Activated T-helper 17 cell treated with anti-CD3 and anti-CD28 coated beads, Interleukin-2, amount 50 U/mL, for 72 hours (primary cell): ENCODE measurements around the gene LRP11. TPM values are rescaled to one million over a fixed set of nuclear protein-coding genes. Genes with fewer than 3 reads are reported as not detected.
"Not testable (repeated sequence)": the region's sequence is repeated elsewhere in the genome, so short reads cannot be mapped to it uniquely, and the experiment has no call there.

Experiments
- ATAC-seq: fragments of 150-1000 bp; cut with Tn5 transposase; replicated peaks from 2 replicates; pipeline ENCODE4 v1.10.0; 2021; ENCODE audit warnings: mild to moderate bottlenecking, moderate library complexity
- H3K27ac Mint-ChIP-seq: one replicate; pipeline ENCODE4 v1.8.0; 2022; ENCODE audit warnings: mixed read lengths
- H3K27me3 Mint-ChIP-seq: one replicate; pipeline ENCODE4 v1.8.0; 2022; ENCODE audit warnings: mixed read lengths
- H3K36me3 Mint-ChIP-seq: one replicate; pipeline ENCODE4 v1.8.0; 2022; ENCODE audit warnings: low read depth, mild to moderate bottlenecking, mixed read lengths
- H3K4me1 Mint-ChIP-seq: one replicate; pipeline ENCODE4 v1.8.0; 2022; ENCODE audit warnings: mixed read lengths
- H3K4me3 Mint-ChIP-seq: one replicate; pipeline ENCODE4 v1.8.0; 2022; ENCODE audit warnings: mild to moderate bottlenecking, mixed read lengths
- H3K9me3 Mint-ChIP-seq: one replicate; pipeline ENCODE4 v1.8.0; 2022; ENCODE audit warnings: mixed read lengths
- total RNA-seq, 2 donors: library from RNA; stranded (reverse); gene quantifications; one replicate each; pipeline ENCODE4 v1.2.3, GENCODE V29; 2022

The LRP11 gene
- total RNA-seq, 2 donors from 2014 or later: 6.5 to 9.6 TPM

DNA sequence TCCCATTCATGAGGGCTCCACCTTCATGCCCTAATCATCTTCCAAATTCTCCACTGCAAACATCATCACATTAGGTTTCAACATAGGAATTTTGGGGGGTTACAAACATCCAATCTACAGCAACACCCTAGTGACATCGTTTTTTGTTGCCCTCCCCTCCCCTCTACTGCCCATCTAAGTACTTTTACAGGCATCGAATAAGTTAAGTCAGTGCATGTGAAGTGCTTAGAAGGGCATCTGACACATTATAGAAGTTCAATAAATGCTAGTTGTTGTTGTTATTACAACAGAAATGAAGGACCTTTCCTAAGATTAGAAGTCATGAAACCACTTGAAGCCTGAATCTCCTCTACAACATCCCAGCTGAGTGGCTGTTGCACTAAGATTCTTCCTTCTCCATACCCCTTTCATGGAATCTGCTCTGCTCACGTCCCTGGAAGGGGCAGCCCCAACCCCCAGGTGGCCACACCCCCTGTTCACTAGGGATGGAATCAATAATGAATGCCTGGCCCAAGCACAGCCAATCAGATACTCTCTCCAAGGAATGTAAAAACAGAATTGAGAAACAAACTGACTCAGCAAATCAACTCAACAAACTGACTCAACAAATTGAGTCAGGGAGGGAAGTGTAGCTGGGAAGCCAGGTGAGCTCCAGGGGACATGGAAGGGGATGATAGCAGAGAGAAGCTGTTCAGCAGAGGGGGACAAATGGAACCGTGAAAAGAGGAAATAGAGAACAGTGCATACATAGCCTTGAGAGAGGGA is 3.9 kb upstream of the LRP11 start:
- ATAC-seq: no peak
- H3K4me3 Mint-ChIP-seq: no peak overlapping the region
- H3K9me3 Mint-ChIP-seq: no peaks in the 10 kb centered on the region
- H3K4me1 Mint-ChIP-seq: peaks cover 5% of the 10 kb centered on the region
- H3K36me3 Mint-ChIP-seq: no peaks in the 10 kb centered on the region
- peak overlapping the region; percentile 55 for H3K27ac Mint-ChIP-seq
- no peaks in the 10 kb centered on the region for H3K27me3 Mint-ChIP-seq

DNA sequence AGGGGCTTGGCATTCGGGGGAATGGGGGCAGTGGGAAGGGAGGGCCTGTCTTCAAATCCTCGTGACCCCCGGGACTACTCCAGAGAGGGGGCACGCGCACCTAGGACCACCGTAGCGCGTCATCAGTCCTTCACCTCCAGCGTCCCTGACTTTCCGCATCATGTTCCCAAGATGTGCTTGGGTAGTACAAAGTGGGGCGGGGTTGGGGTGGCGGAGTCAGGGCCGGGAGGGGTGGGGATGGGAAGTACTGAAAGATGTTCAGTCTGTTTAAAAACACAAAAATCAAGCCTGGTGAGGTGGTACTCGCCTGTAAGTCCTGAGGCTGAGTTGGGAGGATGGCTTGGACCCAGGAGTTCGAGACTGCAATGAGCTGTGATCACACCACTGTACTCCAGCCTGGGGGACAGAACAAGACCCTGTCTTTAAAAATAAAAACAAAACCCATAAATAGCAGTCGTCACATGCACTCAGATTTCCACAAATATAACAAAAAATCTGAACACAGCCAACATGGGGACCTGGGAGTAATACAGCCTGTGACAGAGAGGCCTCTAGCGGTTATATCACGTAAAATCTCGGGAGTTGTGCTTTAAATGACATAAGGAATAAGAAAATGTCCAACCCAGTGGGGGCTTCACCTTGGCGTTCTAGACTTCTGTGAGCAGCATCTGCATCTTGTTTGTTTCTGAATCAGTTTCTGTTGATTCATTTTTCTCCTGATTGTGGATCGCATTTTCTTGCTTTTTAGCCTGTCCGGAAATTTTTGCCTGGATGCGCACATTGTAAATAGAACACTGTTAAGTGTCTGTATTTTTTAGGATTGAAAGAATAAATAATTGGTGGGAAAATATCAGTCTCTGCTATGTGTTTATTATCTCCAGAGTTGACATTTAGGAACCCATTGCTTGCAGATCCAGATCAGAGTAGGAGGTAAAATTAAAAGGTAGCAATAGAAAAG is 698 bp upstream of the LRP11 start:
- H3K4me3 Mint-ChIP-seq: peak overlapping the region; percentile 43
- no peak overlapping the region for H3K27ac Mint-ChIP-seq
- no peaks in the 10 kb centered on the region for H3K9me3 Mint-ChIP-seq
- H3K4me1 Mint-ChIP-seq: peaks cover 5% of the 10 kb centered on the region
- no peaks in the 10 kb centered on the region for H3K36me3 Mint-ChIP-seq
- no peaks in the 10 kb centered on the region for H3K27me3 Mint-ChIP-seq
- no peak for ATAC-seq

DNA sequence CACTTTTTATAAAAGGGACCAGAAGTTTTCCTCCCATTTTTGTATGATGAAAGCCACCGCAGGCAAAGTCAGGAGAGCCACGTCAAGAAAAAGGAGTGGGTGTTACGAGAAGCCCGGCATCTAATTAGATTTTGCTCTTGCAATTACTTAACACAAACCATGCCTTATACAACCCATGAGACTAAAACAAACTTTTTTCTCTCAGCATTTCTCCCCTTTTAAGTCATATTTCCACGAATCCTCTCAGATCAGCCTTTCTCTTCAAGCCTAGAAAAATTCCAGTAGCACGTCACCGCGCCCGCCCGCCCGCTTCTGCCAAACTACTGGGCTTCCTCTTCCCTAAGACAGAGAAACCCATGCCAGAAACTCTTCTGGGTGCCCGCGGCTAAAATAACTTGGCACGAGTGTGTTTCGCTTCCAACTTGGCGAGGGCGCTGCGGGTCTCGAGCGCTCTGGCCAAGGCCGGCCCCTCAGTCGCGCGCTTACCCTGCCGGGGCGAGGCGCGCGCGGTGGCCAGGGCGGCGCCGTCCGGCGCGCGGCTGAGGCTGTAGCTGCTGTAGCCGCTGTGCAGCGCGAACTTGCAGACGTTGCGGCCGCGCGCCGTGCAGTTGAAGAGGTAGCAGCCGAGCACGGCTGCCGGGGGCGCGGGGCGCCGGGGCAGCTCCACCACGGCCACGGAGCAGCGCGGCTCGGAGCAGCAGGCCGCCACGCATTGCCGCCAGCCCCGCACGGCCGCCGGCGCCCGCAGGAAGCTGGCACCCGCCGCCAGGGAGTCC is 1.0 kb downstream of the LRP11 start:
- Mint-ChIP-seq H3K36me3 (no peaks in the 10 kb centered on the region), H3K9me3 (no peaks in the 10 kb centered on the region), H3K27ac (peak overlapping the region; percentile 75), H3K4me3 (peak overlapping the region; percentile 75), H3K27me3 (no peaks in the 10 kb centered on the region), H3K4me1 (peaks cover under 1% of the 10 kb centered on the region)
- peak; percentile 37 for ATAC-seq

DNA sequence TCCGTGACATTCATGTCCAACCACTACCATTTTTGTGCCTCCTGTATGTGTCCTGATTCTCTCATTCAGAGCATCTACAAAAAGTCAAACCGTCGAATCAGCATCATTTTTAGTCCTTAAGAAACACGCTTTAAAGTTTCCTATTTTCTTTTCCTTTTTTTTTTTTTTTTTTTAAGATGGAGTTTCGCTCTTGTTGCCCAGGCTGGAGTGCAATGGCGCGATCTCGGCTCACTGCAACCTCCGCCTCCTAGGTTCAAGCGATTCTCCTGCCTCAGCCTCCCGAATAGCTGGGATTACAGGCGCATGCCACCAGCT is 1.8 kb downstream of the LRP11 start:
- not testable (repeated sequence) for ATAC-seq, H3K27me3 Mint-ChIP-seq, H3K9me3 Mint-ChIP-seq, H3K36me3 Mint-ChIP-seq, H3K4me1 Mint-ChIP-seq
- Mint-ChIP-seq H3K27ac (peak overlapping the region; percentile 75), H3K4me3 (peak overlapping the region; percentile 75)

DNA sequence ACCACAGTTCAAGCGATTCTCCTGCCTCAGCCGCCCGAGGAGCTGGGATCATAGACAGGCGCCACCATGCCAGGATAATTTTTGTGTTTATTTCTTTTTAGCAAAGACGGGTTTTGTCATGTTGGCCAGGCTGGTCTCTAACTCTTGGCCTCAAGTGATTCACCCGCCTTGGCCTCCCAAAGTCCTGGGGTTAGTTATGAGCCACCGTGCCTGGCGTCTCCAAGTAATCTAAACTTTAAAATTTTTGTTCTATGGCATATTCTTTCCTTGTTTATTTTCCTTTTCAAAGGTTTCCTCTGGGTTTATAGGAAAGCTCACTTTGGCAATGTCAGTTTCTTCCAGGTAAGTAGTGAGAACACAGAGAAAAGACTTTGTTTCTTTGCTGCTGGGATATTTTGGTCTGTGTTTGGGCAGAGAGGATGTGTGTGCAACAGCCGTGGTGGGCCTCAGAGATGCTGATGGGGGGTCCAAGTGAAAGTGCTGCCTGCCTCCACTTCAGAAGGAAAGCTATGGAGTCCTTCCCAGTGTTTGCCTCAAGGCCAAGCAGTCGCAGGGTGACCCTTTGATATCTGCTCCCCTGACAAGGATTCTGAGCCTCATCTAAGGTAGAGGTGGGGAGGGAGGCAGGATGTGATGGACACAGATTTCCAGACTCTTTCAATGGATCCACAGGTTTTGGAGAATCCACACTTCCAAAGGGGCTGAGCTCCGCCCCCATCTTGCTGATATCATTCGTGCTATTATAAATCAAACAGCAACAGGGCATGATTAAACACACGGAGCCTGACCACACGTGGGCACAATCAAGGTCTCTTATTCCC is 2.3 kb downstream of the LRP11 start:
- peak overlapping the region; percentile 75 for H3K4me3 Mint-ChIP-seq
- no peaks in the 10 kb centered on the region for H3K9me3 Mint-ChIP-seq
- H3K27ac Mint-ChIP-seq: no peak overlapping the region
- no peaks in the 10 kb centered on the region for H3K4me1 Mint-ChIP-seq
- ATAC-seq: no peak
- no peaks in the 10 kb centered on the region for H3K36me3 Mint-ChIP-seq
- no peaks in the 10 kb centered on the region for H3K27me3 Mint-ChIP-seq

DNA sequence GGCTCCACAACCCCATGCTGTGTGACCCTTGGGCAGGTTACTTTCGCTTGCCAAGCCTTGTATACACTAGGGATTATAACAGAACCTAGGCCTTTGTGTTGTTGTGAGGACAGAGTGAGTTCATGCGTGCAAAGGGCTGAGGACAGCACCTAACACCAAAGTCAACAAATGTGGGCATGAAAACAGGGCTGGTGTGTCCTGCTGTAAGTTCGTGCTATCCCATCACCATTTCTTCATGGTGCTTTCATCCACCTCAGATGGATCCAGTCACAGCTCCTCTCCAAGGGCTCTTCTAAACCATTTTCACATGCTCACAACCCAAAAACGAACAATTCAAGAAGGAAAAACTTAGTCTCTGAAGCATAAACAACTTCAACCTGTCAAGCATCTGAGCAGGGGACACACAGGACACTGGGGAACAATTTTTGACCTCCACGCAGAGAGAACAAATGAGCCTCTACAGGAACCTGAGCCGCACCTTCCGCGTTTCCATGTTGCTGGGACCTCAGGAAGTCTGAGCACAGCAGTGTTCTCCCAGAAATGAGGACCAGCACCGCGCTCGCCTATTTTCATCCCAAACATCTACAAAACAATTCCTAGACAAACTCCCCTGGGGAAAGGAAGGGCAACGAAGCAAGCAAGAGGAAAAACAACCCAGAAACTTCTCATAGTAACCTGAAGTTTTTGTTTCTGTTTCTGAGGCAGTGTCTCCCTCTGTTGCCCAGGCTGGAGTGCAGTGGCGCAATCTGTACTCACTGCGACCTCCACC is 3.1 kb downstream of the LRP11 start:
- no peak overlapping the region for H3K4me3 Mint-ChIP-seq
- no peaks in the 10 kb centered on the region for H3K9me3 Mint-ChIP-seq
- no peaks in the 10 kb centered on the region for H3K27me3 Mint-ChIP-seq
- ATAC-seq: no peak
- H3K4me1 Mint-ChIP-seq: no peaks in the 10 kb centered on the region
- H3K36me3 Mint-ChIP-seq: no peaks in the 10 kb centered on the region
- H3K27ac Mint-ChIP-seq: no peak overlapping the region

DNA sequence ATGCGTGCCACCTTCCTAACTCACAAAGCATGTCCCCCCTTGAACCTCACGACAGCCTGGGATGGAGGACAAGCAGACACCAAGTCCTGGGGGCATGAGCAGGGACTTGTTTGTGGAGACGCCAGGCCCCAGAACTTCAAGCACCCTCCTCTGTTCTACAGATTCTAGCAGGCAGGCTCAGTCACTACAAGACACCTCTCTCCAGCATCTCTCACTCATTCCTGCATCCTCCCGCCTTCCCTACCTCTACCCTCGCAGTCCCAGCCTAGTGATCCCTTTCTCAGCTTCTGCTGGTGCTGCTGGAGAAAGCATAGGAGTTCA is 3.7 kb downstream of the LRP11 start:
- H3K4me1 Mint-ChIP-seq: peaks cover 3% of the 10 kb centered on the region
- no peaks in the 10 kb centered on the region for H3K9me3 Mint-ChIP-seq
- ATAC-seq: no peak
- no peak overlapping the region for H3K4me3 Mint-ChIP-seq
- no peaks in the 10 kb centered on the region for H3K36me3 Mint-ChIP-seq
- H3K27me3 Mint-ChIP-seq: no peaks in the 10 kb centered on the region
- H3K27ac Mint-ChIP-seq: no peak overlapping the region

DNA sequence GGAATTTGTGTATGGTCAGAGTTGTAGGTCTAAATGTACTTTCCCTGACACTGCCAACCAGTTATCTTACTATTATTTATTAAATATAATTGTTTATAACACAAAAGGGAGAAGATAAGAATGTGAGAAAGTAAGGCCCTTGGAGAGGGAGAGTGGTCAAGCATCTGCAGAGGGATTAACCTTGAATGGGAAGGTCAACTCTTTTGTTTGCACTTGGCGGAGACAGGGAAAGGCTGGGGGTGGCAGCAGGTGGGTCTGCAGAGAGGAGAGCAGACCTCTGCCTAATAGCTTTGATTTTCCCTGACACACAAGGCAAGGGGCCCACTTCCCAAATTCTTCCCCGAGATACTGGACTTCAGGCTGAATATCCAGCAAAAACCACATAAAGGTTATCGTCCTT is 4.2 kb downstream of the LRP11 start:
- no peaks in the 10 kb centered on the region for H3K27me3 Mint-ChIP-seq
- no peak overlapping the region for H3K27ac Mint-ChIP-seq
- peaks cover 3% of the 10 kb centered on the region for H3K4me1 Mint-ChIP-seq
- ATAC-seq: no peak
- no peak overlapping the region for H3K4me3 Mint-ChIP-seq
- no peaks in the 10 kb centered on the region for H3K36me3 Mint-ChIP-seq
- H3K9me3 Mint-ChIP-seq: no peaks in the 10 kb centered on the region

DNA sequence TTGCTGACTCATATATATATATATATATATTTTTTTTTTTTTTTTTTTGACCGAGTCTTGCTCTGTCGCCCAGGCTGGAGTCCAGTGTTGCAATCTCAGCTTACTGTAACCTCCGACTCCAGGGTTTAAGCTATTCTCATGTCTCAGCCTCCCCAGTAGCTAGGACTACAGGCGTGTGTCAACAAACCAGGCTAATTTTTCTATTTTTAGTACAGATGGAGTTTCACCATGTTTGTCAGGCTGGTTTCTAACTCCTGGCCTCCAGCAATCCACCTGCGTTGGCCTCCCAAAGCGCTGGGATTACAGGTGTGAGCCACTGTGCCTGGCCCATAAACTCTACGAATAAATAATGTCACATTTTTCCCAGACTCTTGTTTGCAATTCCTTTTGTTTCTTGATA is 4.8 kb downstream of the LRP11 start:
- H3K4me3 Mint-ChIP-seq: no peak overlapping the region
- H3K4me1 Mint-ChIP-seq: peaks cover 3% of the 10 kb centered on the region
- H3K27me3 Mint-ChIP-seq: no peaks in the 10 kb centered on the region
- no peak for ATAC-seq
- no peaks in the 10 kb centered on the region for H3K36me3 Mint-ChIP-seq
- no peak overlapping the region for H3K27ac Mint-ChIP-seq
- H3K9me3 Mint-ChIP-seq: no peaks in the 10 kb centered on the region

DNA sequence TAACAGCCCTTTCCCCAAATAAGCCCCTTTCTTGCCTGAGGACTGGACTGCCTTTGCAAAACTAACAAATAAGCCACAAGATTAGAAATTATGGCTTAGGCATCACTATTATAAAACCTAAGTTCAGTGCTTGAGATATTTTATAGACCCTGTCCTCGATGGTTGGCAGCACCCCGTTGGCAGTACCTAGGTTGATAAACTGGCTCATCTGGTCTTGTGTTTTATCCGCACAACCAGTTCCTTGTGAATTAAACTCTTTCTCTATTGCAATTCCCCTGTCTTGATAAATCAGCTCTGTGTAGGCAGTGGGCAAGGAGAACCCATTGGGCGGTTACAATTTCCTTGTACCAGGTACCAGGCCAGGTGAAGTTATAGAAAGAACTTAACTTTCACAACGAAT is 6.6 kb downstream of the LRP11 start:
- no peak overlapping the region for H3K27ac Mint-ChIP-seq
- H3K36me3 Mint-ChIP-seq: no peaks in the 10 kb centered on the region
- no peak overlapping the region for H3K4me3 Mint-ChIP-seq
- peaks cover 7% of the 10 kb centered on the region for H3K4me1 Mint-ChIP-seq
- H3K27me3 Mint-ChIP-seq: no peaks in the 10 kb centered on the region
- no peaks in the 10 kb centered on the region for H3K9me3 Mint-ChIP-seq
- ATAC-seq: no peak

DNA sequence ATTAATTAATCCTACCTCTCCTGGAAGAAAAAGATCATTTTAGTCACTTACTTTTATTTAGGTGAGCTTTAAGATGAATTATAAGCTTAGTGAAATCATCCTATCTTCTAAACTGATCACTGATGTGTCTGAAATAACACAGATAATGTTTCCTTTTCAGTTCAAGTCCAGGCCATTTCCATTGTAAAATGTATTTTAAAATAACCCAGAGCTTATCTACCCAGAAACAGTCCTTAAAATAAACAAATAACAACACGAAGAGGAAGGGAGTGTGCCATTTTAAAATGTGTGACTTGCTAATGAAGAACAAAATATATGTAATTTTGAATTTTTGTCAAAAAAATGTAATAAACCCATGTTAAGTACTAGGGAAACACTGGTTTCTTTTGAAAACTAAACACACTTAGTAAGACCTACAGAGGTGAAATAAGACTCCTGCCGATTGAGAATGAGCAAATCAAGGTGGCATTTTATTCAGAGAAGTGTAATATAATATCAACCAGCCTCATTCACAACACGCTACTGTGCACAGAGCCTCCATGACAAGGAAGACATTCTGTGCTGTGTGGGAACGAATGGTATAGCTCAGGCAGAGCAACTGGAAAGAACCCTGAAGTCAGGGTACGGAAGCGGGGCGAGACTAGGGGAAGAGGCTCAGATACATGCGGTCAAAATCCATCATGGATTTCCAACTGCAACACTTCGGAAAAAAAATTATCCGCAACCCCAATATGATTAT is 7.7 kb downstream of the LRP11 start:
- Mint-ChIP-seq H3K27me3 (no peaks in the 10 kb centered on the region), H3K9me3 (no peaks in the 10 kb centered on the region), H3K27ac (no peak overlapping the region), H3K36me3 (no peaks in the 10 kb centered on the region), H3K4me3 (no peak overlapping the region), H3K4me1 (peaks cover 14% of the 10 kb centered on the region)
- ATAC-seq: no peak

DNA sequence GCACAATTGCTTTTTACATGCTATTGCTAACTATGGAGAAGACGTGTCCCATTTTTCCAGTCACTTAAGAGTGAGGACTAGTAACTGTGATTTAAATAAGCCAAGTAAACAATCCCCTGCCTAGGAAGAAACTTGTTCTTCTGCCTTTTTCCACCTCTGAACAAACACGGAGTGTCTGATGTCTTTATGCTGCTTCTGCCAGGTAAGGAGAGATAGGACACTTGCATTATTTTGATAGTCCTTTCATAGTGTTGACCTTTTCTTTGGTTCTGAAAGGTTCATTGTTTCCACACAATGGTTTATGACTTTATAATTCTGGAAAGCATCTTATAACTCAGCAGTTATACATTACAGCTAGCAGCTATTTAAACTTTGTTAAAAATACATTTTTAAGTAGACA is 8.4 kb downstream of the LRP11 start:
- Mint-ChIP-seq H3K9me3 (no peaks in the 10 kb centered on the region), H3K4me3 (no peak overlapping the region)

DNA sequence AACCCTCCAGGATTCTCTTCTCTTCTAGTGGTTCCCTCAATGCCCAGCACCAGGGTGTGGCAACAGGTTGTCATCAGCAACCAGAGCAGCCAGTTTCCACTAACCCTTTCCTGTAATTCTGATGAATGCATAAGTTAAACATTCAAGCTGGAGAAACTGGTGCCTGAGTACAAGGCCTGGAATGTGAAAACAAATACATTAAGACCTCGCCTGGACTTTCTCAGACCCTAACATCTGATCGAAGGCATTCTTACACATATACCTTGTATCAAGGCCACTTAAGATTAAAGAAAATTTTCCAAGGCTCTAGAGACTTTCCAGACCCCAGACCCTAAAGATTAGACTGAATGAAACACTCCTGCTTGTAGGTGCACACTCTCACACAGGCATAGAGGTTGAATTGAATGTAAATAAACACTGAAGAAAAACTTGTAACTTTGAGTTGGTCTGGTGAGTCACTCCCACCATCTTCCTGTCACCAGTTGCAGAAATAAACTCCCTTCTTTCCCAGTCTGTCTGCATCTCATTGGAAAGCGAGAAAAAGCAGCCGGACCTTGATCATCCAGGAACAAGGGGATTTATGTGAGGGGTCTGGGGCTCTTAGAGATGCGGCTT is 9.0 kb downstream of the LRP11 start:
- ATAC-seq: no peak
- Mint-ChIP-seq H3K36me3 (no peaks in the 10 kb centered on the region), H3K27ac (no peak overlapping the region), H3K4me1 (peaks cover 16% of the 10 kb centered on the region), H3K27me3 (no peaks in the 10 kb centered on the region), H3K4me3 (no peak overlapping the region), H3K9me3 (no peaks in the 10 kb centered on the region)

More for the DNA sequence above, 8.4 kb downstream of the LRP11 start:
- no peak overlapping the region for H3K27ac Mint-ChIP-seq
- ATAC-seq: no peak
- H3K4me1 Mint-ChIP-seq: peaks cover 16% of the 10 kb centered on the region
- no peaks in the 10 kb centered on the region for H3K27me3 Mint-ChIP-seq
- no peaks in the 10 kb centered on the region for H3K36me3 Mint-ChIP-seq
